Activated naive CD4-positive, alpha-beta T cell treated with anti-CD3 and anti-CD28 coated beads for 36 hours (primary cell): Measurements from ENCODE around the gene TRIM71. TPM values are rescaled to one million over a fixed set of nuclear protein-coding genes. Genes with fewer than 3 reads are reported as not detected.
A peak's percentile ranks its signal among the peaks of the same experiment; 100 is the strongest.
"Not testable (repeated sequence)": the region's sequence is repeated elsewhere in the genome, so short reads cannot be mapped to it uniquely, and the experiment has no call there.

Experiments used
- CTCF ChIA-PET: fragments of 350-600 bp; sonication (Branson Sonifier 250); formaldehyde crosslinking; loops from one replicate; lab custom pipeline; 2021; ENCODE audit warnings: antibody characterized with exemption; lab: Charles Lee
- DNase-seq: peaks from one replicate; pipeline ENCODE4 v3.0.0-alpha.2; 2020
- H3K27ac Mint-ChIP-seq: one replicate; pipeline ENCODE4 v1.8.0; 2021; ENCODE audit warnings: mild to moderate bottlenecking, mixed read lengths
- H3K27me3 Mint-ChIP-seq: one replicate; pipeline ENCODE4 v1.8.0; 2021; ENCODE audit warnings: low read depth, mixed read lengths
- H3K36me3 Mint-ChIP-seq: one replicate; pipeline ENCODE4 v1.8.0; 2021; ENCODE audit warnings: low read depth, mixed read lengths
- H3K4me1 Mint-ChIP-seq: one replicate; pipeline ENCODE4 v1.8.0; 2021; ENCODE audit warnings: low read depth, mixed read lengths
- H3K4me3 Mint-ChIP-seq: one replicate; pipeline ENCODE4 v1.8.0; 2021; ENCODE audit warnings: mild to moderate bottlenecking, moderate library complexity, mixed read lengths
- H3K9me3 Mint-ChIP-seq: one replicate; pipeline ENCODE4 v1.8.0; 2021; ENCODE audit warnings: mixed read lengths
- intact Hi-C: fragments of 100-400 bp; cut with micrococcal nuclease; formaldehyde crosslinking; loops from one replicate; pipeline ENCODE4 v1.15.1; 2023
- total RNA-seq, 2 experiments: library from RNA; stranded (reverse); gene quantifications; one replicate each; pipeline ENCODE4 v1.2.3, GENCODE V29; 2021

The TRIM71 gene
- total RNA-seq, 2 experiments from 2014 or later, result 0.02 to 0.07 TPM

DNA sequence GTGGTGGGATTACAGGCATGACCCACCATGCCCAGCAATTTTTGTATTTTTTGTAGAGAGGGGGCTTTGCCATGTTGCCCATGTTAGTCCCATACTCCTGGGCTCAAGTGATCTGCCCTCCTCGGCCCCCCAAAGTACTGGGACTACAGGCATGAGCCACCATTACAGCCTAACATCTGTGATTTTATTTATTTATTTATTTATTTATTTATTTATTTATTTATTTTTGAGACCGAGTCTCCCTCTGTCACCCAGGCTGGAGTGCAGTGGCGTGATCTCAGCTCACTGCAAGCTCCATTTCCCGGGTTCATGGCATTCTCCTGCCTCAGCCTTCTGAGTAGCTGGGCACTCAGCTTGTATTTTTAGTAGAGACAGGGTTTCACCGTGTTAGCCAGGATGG, 16.4 kb upstream of the TRIM71 start:
- H3K27me3 Mint-ChIP-seq, H3K9me3 Mint-ChIP-seq, DNase-seq, H3K4me3 Mint-ChIP-seq, intact Hi-C loops, CTCF ChIA-PET, H3K27ac Mint-ChIP-seq, H3K36me3 Mint-ChIP-seq, H3K4me1 Mint-ChIP-seq: not testable (repeated sequence)

DNA sequence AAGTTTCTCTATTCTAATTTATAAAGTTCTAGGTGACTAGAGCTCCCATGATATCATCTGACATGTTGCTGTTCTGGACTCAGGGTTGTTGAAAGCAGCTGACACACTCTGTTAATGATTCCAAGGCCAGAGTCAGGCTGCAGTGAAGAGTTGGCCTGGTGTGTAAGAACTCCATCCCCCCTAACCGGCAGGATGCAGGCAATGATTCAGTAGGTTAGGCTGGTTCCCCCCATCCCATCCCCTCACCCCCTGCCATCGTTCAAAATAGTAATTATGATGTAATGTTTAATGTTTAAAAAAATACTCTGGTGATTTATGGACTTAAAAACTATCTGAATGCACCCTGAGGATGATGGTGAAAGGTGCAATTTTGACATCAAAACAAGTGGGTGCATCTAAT, 4.6 kb upstream of the TRIM71 start:
- Mint-ChIP-seq H3K36me3 (no peaks in the 10 kb centered on the region), H3K4me3 (no peak overlapping the region)

DNA sequence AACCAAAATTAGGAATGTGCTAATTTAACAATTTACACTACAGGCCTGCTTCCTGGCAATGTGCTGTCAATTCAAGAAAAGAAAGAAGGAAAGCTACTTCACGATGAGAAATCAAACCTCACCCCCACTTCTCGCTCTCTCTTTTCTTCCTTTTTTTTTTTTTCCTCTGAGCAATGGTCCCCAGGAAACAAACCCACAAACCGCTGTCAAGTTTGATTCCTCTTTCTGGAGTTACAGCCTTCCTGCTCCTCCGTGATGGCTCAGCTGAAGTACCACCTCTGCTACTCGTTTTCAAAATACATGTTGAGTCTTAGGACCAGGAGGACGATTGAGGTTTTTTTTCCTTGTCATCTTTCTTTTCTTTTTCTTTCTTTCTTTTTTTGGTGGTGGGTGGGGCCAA, 3.4 kb upstream of the TRIM71 start:
- no peak overlapping the region for H3K27ac Mint-ChIP-seq
- H3K4me3 Mint-ChIP-seq, result no peak overlapping the region
- no peaks in the 10 kb centered on the region for H3K9me3 Mint-ChIP-seq
- H3K27me3 Mint-ChIP-seq, result peaks cover 46% of the 10 kb centered on the region
- no peak for DNase-seq
- H3K36me3 Mint-ChIP-seq, result no peaks in the 10 kb centered on the region
- intact Hi-C loops, result no loop called here
- H3K4me1 Mint-ChIP-seq, result peaks cover 27% of the 10 kb centered on the region
- CTCF ChIA-PET, result interaction anchor here (0.6 to 1.3 kb wide), 3 partner anchors 10 to 1188 kb away, joined by 3 to 5 read pairs (median 4); no protein-coding TSS in a partner anchor

More for the DNA sequence above, 4.6 kb upstream of the TRIM71 start:
- DNase-seq, result no peak
- no peak overlapping the region for H3K27ac Mint-ChIP-seq
- peaks cover 37% of the 10 kb centered on the region for H3K27me3 Mint-ChIP-seq
- H3K4me1 Mint-ChIP-seq, result peaks cover 19% of the 10 kb centered on the region
- H3K9me3 Mint-ChIP-seq, result no peaks in the 10 kb centered on the region
- CTCF ChIA-PET, result interaction anchor here (0.6 to 1.3 kb wide), 3 partner anchors 33 to 467 kb away, joined by 3 to 5 read pairs (median 4); no protein-coding TSS in a partner anchor
- intact Hi-C loops, result no loop called here

DNA sequence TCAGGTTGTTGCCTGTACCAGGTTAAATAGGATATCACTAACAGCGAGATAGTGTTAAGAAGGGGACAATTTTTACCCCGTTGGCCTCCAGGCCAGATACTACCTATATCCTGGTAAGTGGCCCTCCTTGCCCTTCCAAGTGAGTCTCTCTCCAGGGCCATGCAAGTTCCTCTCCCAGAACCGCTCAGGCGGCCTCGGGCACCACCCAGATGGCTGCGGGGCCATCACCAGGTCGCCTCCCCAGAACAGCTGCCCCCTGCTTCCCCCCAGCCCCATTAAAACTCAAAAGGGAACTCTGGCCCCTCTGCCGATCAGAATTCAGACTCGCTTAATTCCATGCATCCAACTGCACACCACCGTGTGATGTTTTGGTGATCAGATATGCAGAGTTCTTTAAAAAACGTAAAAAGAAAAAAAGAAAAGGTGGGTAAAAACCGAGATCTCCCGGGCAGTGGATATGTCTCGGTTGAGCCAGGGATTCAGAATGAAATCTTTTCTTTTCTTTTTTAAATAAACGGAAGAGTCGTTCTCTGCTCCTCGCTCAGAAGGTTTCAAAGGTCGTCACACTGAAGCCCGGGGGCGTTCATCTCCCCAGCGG, 1.9 kb upstream of the TRIM71 start:
- no peak for DNase-seq
- Mint-ChIP-seq H3K4me1 (peaks cover 27% of the 10 kb centered on the region), H3K36me3 (no peaks in the 10 kb centered on the region), H3K27ac (no peak overlapping the region), H3K4me3 (peak overlapping the region; percentile 22), H3K27me3 (peaks cover 51% of the 10 kb centered on the region), H3K9me3 (no peaks in the 10 kb centered on the region)
- CTCF ChIA-PET, result interaction anchor here (1.0 to 1.1 kb wide), 2 partner anchors 88 to 118 kb away, joined by 3 read pairs; no protein-coding TSS in a partner anchor
- intact Hi-C loops, result loop anchor here (1.0 kb wide), 1 partner anchor 20 kb away; no protein-coding TSS in a partner anchor

DNA sequence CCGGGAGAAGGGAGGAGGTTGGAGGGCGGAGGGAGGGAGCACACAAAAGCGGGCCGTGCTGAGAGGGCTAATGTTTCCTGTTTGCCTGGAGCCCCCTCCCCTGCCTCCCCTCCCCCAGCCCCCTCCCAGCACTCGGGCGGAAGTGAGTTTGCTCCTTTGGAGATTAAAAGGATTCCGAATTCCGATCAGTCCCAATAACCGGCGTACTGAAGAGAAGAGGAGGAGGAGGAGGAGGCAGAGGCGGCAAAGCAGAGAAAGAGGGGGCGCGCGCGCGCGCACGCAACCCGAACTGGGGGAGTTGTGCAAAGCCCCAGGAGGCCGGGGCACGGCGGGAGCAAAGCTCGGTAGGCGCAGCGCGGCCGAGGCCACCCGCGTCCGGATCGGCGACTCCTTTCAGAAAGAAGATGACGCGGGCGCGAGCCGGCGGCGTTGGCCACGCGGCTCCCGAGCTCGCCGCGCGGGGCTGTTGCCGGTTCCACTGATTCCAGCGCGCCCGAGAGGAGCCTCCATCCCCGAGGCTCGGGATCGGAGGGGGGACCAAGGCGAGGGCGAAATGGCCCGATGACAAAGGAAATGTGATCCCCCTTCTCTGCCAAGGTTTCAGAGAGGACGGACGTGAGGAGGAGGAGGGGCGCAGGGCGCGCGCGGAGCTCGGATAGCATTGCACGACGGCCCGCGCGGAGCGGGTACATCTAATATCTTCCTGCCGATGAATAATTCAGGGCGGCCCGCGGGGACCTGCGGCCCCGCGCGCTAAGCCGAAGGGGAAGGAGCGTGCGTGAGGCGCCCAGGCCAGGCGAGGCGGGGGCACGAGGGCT, 1.1 kb upstream of the TRIM71 start:
- intact Hi-C loops, result loop anchor here (1.0 kb wide), 1 partner anchor 35 kb away; no protein-coding TSS in a partner anchor
- H3K4me3 Mint-ChIP-seq, result peak overlapping the region; percentile 69
- no peak overlapping the region for H3K27ac Mint-ChIP-seq
- no peaks in the 10 kb centered on the region for H3K9me3 Mint-ChIP-seq
- H3K27me3 Mint-ChIP-seq, result peaks cover 53% of the 10 kb centered on the region
- peaks cover 27% of the 10 kb centered on the region for H3K4me1 Mint-ChIP-seq
- peak; percentile 22 for DNase-seq
- no peaks in the 10 kb centered on the region for H3K36me3 Mint-ChIP-seq
- CTCF ChIA-PET, result interaction anchor here (1.0 kb wide), 1 partner anchor 87 kb away, joined by 3 read pairs; no protein-coding TSS in a partner anchor

DNA sequence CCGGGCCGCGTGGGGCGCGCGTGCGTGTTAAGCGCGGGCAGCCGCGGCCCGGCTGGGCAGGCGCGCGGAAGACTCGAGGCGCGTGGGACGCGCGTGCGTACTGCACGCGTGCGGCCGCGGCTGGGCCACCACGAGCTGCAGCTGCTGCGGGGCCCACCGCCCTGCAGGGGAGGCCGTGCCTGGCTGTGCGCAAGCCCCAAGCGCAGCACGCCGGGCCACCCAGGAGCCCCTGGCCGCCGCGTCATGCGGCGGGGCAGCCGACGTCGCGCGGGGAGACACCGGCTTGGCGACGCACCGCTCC, 590 bp upstream of the TRIM71 start:
- Mint-ChIP-seq H3K27ac (no peak overlapping the region), H3K36me3 (no peaks in the 10 kb centered on the region), H3K9me3 (no peaks in the 10 kb centered on the region), H3K4me3 (peak overlapping the region; percentile 65), H3K4me1 (peaks cover 27% of the 10 kb centered on the region), H3K27me3 (peaks cover 55% of the 10 kb centered on the region)
- no peak for DNase-seq
- intact Hi-C loops, result loop anchor here (1.0 kb wide), 1 partner anchor 36 kb away; no protein-coding TSS in a partner anchor
- CTCF ChIA-PET, result no interaction called here

DNA sequence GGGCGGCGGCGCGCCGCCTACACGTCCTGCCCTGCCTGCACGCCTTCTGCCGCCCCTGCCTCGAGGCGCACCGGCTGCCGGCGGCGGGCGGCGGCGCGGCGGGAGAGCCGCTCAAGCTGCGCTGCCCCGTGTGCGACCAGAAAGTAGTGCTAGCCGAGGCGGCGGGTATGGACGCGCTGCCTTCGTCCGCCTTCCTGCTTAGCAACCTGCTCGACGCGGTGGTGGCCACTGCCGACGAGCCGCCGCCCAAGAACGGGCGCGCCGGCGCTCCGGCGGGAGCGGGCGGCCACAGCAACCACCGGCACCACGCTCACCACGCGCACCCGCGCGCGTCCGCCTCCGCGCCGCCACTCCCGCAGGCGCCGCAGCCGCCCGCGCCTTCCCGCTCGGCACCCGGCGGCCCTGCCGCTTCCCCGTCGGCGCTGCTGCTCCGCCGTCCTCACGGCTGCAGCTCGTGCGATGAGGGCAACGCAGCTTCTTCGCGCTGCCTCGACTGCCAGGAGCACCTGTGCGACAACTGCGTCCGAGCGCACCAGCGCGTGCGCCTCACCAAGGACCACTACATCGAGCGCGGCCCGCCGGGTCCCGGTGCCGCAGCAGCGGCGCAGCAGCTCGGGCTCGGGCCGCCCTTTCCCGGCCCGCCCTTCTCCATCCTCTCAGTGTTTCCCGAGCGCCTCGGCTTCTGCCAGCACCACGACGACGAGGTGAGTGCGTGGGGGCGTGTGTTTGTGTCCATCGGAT, 602 bp downstream of the TRIM71 start:
- no peaks in the 10 kb centered on the region for H3K36me3 Mint-ChIP-seq

DNA sequence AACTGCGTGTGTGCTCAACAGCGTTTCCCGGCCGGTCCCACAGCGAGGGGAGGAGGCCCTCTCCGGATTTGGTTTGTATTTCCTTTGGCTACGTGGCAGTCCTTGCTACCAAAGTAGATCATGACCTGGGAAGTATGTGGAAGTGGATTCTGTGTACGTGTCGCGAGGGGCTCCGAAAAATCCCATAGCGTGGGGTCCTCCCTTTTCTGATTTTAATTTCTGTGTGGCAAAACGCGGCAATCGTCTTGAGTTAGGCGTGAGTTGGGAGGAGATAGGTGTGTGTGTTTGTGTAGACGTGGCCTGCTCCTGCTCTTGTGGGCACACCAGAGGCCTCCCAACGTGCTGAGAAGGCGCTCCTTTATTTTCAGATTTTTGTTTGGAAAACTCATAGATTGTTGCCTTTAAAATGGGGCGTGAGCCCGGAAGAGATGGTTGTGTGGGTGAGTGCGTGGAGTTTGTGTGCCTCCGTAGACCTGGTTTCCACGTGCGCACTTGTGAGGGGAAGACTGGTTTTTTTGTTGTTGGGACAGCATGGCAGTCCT, 1.2 kb downstream of the TRIM71 start:
- DNase-seq, result no peak
- intact Hi-C loops, result no loop called here

More for the DNA sequence above, 602 bp downstream of the TRIM71 start:
- intact Hi-C loops, result no loop called here
- CTCF ChIA-PET, result no interaction called here
- no peak for DNase-seq
- Mint-ChIP-seq H3K4me3 (peak overlapping the region; percentile 47), H3K4me1 (peaks cover 27% of the 10 kb centered on the region), H3K9me3 (no peaks in the 10 kb centered on the region), H3K27ac (no peak overlapping the region), H3K27me3 (peaks cover 57% of the 10 kb centered on the region)

DNA sequence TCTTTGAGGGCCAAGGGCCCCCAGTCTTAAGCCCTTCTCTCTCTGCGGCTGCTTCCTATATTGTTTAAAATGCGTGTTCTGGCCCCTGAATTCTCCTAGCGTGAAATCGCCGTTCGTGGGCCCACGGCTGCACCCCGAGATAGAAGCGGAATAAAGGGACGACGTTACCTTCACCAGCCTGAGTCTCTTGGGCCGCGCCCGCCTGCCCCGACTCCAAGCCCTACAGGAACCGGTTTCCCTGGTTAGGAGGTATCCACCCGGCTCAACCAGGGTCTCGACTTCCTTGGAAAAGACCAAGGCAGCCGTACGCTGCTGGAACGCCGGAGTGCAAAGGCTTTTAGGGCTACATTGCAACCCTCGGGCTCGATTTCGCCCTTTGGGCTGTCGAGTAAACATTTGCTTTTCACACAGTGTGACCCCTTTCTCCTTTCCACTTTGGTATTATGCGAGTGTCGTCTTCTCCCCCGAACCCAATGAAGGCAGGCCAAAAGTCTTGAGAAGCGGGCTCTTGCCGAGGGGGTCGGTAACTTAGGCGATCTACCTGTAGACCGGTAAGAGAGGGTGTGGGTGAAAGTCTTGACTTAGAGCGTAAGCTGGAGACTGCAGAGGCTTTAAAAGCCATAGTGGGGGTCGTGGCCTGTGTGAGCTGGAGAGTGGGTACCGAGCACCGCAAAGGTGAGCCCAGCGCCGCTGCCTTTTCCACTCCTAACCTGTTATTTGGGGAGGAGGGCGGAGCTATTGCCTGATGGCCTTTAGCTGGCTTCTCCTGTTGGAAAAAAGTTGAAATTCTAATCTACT, 2.0 kb downstream of the TRIM71 start:
- Mint-ChIP-seq H3K4me3 (no peak overlapping the region), H3K27ac (no peak overlapping the region), H3K4me1 (peaks cover 20% of the 10 kb centered on the region), H3K27me3 (peaks cover 53% of the 10 kb centered on the region), H3K36me3 (no peaks in the 10 kb centered on the region), H3K9me3 (no peaks in the 10 kb centered on the region)
- intact Hi-C loops, result no loop called here
- CTCF ChIA-PET, result interaction anchor here (1.2 to 1.4 kb wide), 2 partner anchors 83 to 86 kb away, joined by 3 to 5 read pairs; no protein-coding TSS in a partner anchor
- DNase-seq, result no peak

More for the DNA sequence above, 1.2 kb downstream of the TRIM71 start:
- H3K4me3 Mint-ChIP-seq, result peak overlapping the region; percentile 47
- no peak overlapping the region for H3K27ac Mint-ChIP-seq
- peaks cover 27% of the 10 kb centered on the region for H3K4me1 Mint-ChIP-seq
- H3K9me3 Mint-ChIP-seq, result no peaks in the 10 kb centered on the region
- no peaks in the 10 kb centered on the region for H3K36me3 Mint-ChIP-seq
- H3K27me3 Mint-ChIP-seq, result peaks cover 59% of the 10 kb centered on the region
- CTCF ChIA-PET, result no interaction called here

DNA sequence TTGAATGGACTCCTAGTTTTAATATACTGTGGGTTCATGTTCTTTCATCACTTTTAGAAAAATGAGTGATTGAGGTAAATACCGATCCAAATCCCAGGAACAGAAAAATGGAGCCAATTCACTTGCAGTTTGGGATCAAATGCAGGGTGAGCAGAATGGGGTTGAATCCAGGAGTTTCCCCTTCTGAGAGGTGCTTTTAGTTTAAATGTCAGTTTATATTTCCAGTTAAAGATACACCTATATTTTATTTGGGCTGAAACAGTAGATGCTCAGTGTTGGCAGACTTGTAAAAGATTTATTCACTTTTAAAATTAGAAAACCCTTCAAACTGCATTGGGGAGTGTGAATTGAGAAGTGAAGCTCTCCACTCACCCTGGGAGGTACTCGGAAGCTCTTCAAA, 2.6 kb downstream of the TRIM71 start:
- CTCF ChIA-PET, result interaction anchor here (1.2 to 1.4 kb wide), 2 partner anchors 83 to 85 kb away, joined by 3 to 5 read pairs; no protein-coding TSS in a partner anchor
- peaks cover 48% of the 10 kb centered on the region for H3K27me3 Mint-ChIP-seq
- H3K4me3 Mint-ChIP-seq, result no peak overlapping the region
- H3K27ac Mint-ChIP-seq, result no peak overlapping the region
- no peak for DNase-seq
- H3K9me3 Mint-ChIP-seq, result no peaks in the 10 kb centered on the region
- H3K36me3 Mint-ChIP-seq, result no peaks in the 10 kb centered on the region
- H3K4me1 Mint-ChIP-seq, result peaks cover 18% of the 10 kb centered on the region
- intact Hi-C loops, result no loop called here

DNA sequence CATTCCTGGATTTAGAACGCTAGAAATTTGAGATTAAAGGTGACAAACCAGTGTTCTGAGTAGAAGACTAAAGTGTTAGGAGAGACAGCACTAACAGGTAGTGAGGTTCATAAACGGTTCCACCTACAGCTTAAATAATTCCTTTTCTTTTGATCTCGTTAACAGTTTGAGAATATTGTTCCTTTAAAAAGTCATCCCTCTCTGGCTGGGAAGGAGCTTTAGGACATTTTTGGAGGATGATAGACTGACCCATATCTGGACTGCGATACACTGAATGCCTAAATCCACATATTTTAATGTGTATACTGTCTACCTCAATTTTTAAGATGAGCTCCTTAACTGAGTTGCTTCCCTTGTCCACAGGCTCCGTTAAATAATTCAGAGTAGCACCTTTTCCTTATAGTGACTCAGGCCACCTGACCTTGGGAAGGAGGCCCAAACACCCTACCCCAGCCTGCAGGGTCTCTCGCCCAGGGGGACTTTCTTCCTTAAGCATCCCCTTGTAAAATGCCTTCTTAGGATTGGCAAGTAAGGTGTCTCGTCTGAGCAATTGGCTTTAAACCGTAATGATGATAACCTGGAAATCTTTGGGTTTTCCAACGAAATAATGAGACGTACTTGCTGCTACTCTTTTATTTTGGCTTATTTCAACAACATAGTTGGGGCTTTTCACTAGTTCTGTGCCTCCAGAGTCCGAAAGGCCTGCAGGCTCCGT, 3.3 kb downstream of the TRIM71 start:
- peaks cover 45% of the 10 kb centered on the region for H3K27me3 Mint-ChIP-seq
- CTCF ChIA-PET, result interaction anchor here (0.6 to 1.4 kb wide), 3 partner anchors 82 to 133 kb away, joined by 3 to 5 read pairs (median 3); no protein-coding TSS in a partner anchor
- no peaks in the 10 kb centered on the region for H3K36me3 Mint-ChIP-seq
- no peaks in the 10 kb centered on the region for H3K9me3 Mint-ChIP-seq
- intact Hi-C loops, result no loop called here
- no peak overlapping the region for H3K27ac Mint-ChIP-seq
- DNase-seq, result no peak
- peaks cover 18% of the 10 kb centered on the region for H3K4me1 Mint-ChIP-seq
- H3K4me3 Mint-ChIP-seq, result no peak overlapping the region
